Trophoblast cell (in vitro differentiated cells and primary cell): ENCODE measurements around the gene MMP20.
A peak's percentile ranks its signal among the peaks of the same experiment; 100 is the strongest.

Experiments
- DNase-seq, 2 donors: peaks; one replicate each; pipeline ENCODE4 v3.0.0-alpha.2; 2016
- H2AFZ ChIP-seq: 2 replicates; pipeline ENCODE4 v1.6.1; 2013; ENCODE audit warnings: low read length, moderate library complexity, mild to moderate bottlenecking; ENCODE audit not compliant: insufficient read depth, poor library complexity
- H2AK5ac ChIP-seq: 2 replicates; pipeline ENCODE4 v1.6.1; 2013; ENCODE audit warnings: mild to moderate bottlenecking, low read length
- H2BK120ac ChIP-seq: 2 replicates; pipeline ENCODE4 v1.6.1; 2013; ENCODE audit warnings: low read length, mild to moderate bottlenecking, moderate library complexity; ENCODE audit not compliant: insufficient read depth, poor library complexity
- H2BK12ac ChIP-seq: 2 replicates; pipeline ENCODE4 v1.6.1; 2013; ENCODE audit warnings: mild to moderate bottlenecking, low read length, moderate library complexity
- H2BK5ac ChIP-seq: 2 replicates; pipeline ENCODE4 v1.6.1; 2013; ENCODE audit warnings: low read length, low read depth, moderate library complexity, mild to moderate bottlenecking; ENCODE audit not compliant: poor library complexity
- H3K14ac ChIP-seq: 2 replicates; pipeline ENCODE4 v1.6.1; 2013; ENCODE audit warnings: mild to moderate bottlenecking, low read length
- H3K18ac ChIP-seq: 2 replicates; pipeline ENCODE4 v1.6.1; 2013; ENCODE audit warnings: mild to moderate bottlenecking, low read length
- H3K23ac ChIP-seq: 2 replicates; pipeline ENCODE4 v1.6.1; 2013; ENCODE audit warnings: low read length
- H3K27ac ChIP-seq: 2 replicates; pipeline ENCODE4 v1.5.1; 2013; ENCODE audit warnings: low read depth, mild to moderate bottlenecking, inconsistent platforms, low read length, moderate library complexity
- H3K27me3 ChIP-seq: 2 replicates; pipeline ENCODE4 v1.6.1; 2013; ENCODE audit warnings: inconsistent platforms, mild to moderate bottlenecking, low read length, moderate library complexity; ENCODE audit not compliant: insufficient read depth
- H3K36me3 ChIP-seq, 2 experiments: 1 replicate in 1 of 2; 2 replicates in 1 of 2; pipeline ENCODE4 v1.6.1; 2013; ENCODE audit warnings: low read length in 2 of 2, mild to moderate bottlenecking in 2 of 2, moderate library complexity in 1 of 2; ENCODE audit not compliant: insufficient read depth in 2 of 2, control insufficient read depth in 1 of 2
- H3K4ac ChIP-seq: 2 replicates; pipeline ENCODE4 v1.6.1; 2013; ENCODE audit warnings: low read depth, mild to moderate bottlenecking, low read length, moderate library complexity
- H3K4me1 ChIP-seq, 2 experiments: 1 replicate in 1 of 2; 2 replicates in 1 of 2; pipeline ENCODE4 v1.6.1; 2013; ENCODE audit warnings: low read length in 2 of 2, mild to moderate bottlenecking in 2 of 2, moderate library complexity in 1 of 2; ENCODE audit not compliant: insufficient read depth in 2 of 2, control insufficient read depth in 1 of 2
- H3K4me2 ChIP-seq: 2 replicates; pipeline ENCODE4 v1.6.1; 2013; ENCODE audit warnings: inconsistent platforms, mild to moderate bottlenecking, low read length, moderate library complexity
- H3K4me3 ChIP-seq: 2 replicates; pipeline ENCODE4 v1.5.1; 2013; ENCODE audit warnings: mild to moderate bottlenecking, low read depth, low read length, inconsistent platforms
- H3K79me1 ChIP-seq: one replicate; pipeline ENCODE4 v1.6.1; 2013; ENCODE audit warnings: low read length
- H3K79me2 ChIP-seq: 2 replicates; pipeline ENCODE4 v1.6.1; 2013; ENCODE audit warnings: low read length, mild to moderate bottlenecking; ENCODE audit not compliant: control insufficient read depth, insufficient read depth, poor library complexity
- H3K9ac ChIP-seq: 2 replicates; pipeline ENCODE4 v1.6.1; 2013; ENCODE audit warnings: mild to moderate bottlenecking, low read length
- H3K9me3 ChIP-seq: 2 replicates; pipeline ENCODE4 v1.6.1; 2013; ENCODE audit warnings: low read depth, mild to moderate bottlenecking, control low read depth, inconsistent platforms, low read length; ENCODE audit not compliant: insufficient read depth
- H4K12ac ChIP-seq: 2 replicates; pipeline ENCODE4 v1.6.1; 2013; ENCODE audit warnings: low read depth, mild to moderate bottlenecking, low read length, moderate library complexity
- H4K8ac ChIP-seq: 2 replicates; pipeline ENCODE4 v1.6.1; 2013; ENCODE audit warnings: low read depth, mild to moderate bottlenecking, low read length, moderate library complexity
- H4K91ac ChIP-seq: one replicate; pipeline ENCODE4 v1.6.1; 2013; ENCODE audit warnings: low read depth, mild to moderate bottlenecking, low read length, moderate library complexity
- WGBS: extraction: QIAGEN DNeasy Blood & Tissue Kit; methylation state at CpG from one replicate; pipeline ENCODE4 v1.1.7; 2013; ENCODE audit warnings: missing lambda C conversion rate; ENCODE audit not compliant: insufficient read length, insufficient coverage; ENCODE audit errors: extremely low coverage; 5-methylcytosine and 5-hydroxymethylcytosine counted together

Gene MMP20

DNA sequence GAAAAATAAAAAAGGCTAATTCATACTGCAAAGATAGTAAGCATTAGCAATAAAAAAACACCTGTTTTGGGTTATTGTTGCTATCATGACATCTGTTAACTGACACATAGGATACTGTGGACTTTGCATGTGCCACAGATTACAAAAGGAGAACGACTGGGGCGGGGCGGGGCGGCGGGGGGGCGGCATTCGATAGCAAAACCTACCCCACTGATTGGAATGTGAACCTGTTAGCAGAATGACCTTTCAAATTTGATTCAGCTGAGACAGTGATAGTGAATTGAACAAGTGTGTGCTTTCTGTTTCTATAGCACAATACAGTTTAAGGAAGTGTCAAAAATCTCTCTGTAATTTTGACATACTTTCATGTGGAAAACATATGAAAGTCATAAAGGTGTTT lies 14.9 kb downstream of the MMP20 start:
- H2BK5ac ChIP-seq: no peak overlapping the region
- WGBS: no CpG with 5 or more reads among the region's 7 CpGs

DNA sequence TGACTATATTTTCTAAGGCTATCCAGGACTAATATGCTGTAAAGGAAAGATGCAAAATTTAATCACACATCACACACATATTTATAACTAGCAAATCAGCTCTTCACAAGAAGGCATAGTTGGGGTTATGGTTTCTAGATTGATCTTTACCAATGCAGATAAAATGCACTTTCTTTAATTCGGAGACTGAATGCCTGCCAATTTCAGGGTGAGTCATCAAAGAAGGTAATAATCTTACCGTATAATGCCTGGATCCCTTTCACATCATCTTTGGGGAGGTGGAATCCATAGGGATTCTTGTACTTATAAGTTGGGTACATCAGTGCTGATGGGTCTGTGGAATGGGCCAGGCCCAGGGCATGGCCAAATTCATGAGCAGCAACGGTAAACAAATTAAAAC lies 16.4 kb downstream of the MMP20 start:
- Histone ChIP-seq H3K4ac (no peak overlapping the region), H3K4me2 (no peak overlapping the region), H2AFZ (no peak overlapping the region), H2BK5ac (no peak overlapping the region), H3K14ac (no peak overlapping the region), H2BK12ac (no peak overlapping the region), H3K79me1 (peaks cover 2% of the 10 kb centered on the region), H3K9ac (no peak overlapping the region), H3K4me1 (peaks cover 0 to 5% of the 10 kb centered on the region in 2 experiments), H3K27me3 (no peaks in the 10 kb centered on the region), H3K9me3 (no peaks in the 10 kb centered on the region), H3K4me3 (no peak overlapping the region), H4K12ac (no peak overlapping the region), H2BK120ac (no peak overlapping the region), H3K36me3 (no peaks in the 10 kb centered on the region), H2AK5ac (no peak overlapping the region), H4K8ac (no peak overlapping the region), H3K18ac (no peak overlapping the region), H3K27ac (no peak overlapping the region), H3K79me2 (no peaks in the 10 kb centered on the region), H3K23ac (no peak overlapping the region), H4K91ac (no peak overlapping the region)
- DNase-seq: no peak
- no CpG with 5 or more reads among the region's 3 CpGs for WGBS

More for the DNA sequence above, 14.9 kb downstream of the MMP20 start:
- H3K27ac ChIP-seq: no peak overlapping the region
- H3K14ac ChIP-seq: no peak overlapping the region
- no peak overlapping the region for H4K8ac ChIP-seq
- H3K4me1 ChIP-seq: no peaks in the 10 kb centered on the region
- no peak overlapping the region for H3K4me2 ChIP-seq
- H2BK12ac ChIP-seq: no peak overlapping the region
- H3K9me3 ChIP-seq: no peaks in the 10 kb centered on the region
- no peak overlapping the region for H3K23ac ChIP-seq
- H3K18ac ChIP-seq: no peak overlapping the region
- H2BK120ac ChIP-seq: no peak overlapping the region
- no peak overlapping the region for H4K91ac ChIP-seq
- H2AK5ac ChIP-seq: no peak overlapping the region
- no peak overlapping the region for H2AFZ ChIP-seq
- no peaks in the 10 kb centered on the region for H3K36me3 ChIP-seq
- H4K12ac ChIP-seq: no peak overlapping the region
- H3K4me3 ChIP-seq: no peak overlapping the region
- no peaks in the 10 kb centered on the region for H3K79me2 ChIP-seq
- DNase-seq: no peak
- H3K4ac ChIP-seq: no peak overlapping the region
- H3K9ac ChIP-seq: no peak overlapping the region
- H3K79me1 ChIP-seq: no peaks in the 10 kb centered on the region
- H3K27me3 ChIP-seq: no peaks in the 10 kb centered on the region

DNA sequence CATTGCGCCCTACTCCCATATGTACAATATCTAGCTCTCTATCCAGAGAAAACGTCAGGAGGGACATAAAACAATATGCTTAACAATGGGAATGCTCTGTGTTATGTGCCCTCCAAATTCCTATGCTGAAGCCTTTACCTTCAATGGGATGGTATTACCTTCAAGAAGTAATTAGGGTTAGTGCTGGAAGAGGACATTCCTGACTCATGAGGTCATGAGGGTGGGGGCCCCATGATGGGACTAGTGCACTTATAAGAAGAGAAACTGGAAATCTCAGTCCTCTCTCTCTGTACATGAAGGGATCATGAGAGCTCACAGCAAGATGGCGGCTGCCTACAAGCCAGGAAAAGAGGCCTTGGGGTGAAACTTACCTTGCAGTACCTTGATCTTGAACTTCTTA lies 20.3 kb downstream of the MMP20 start:
- H4K12ac ChIP-seq: no peak overlapping the region

DNA sequence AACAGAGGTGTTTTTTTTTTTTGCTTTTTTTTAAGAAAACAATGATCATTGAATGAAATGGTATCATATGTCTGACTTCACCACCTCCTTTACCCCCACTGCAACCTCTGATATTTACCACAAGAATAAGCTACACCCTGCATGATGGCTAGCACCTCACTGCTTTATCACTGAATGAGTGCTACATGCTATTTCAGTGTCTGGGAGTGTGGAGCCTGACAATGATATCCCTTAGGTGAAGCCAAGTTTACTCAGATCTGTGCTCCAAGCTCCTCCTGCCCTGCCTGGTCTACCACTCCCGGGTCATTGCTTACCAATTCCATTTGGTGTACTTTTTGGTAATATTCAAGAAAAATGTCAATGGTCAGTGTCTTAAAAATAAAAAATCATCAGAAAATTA lies 21.1 kb downstream of the MMP20 start:
- Histone ChIP-seq H3K4me3 (no peak overlapping the region), H2AK5ac (peak overlapping the region; percentile 72), H3K14ac (peak overlapping the region; percentile 53), H3K27me3 (no peaks in the 10 kb centered on the region), H3K9me3 (no peaks in the 10 kb centered on the region), H3K18ac (no peak overlapping the region), H3K4ac (no peak overlapping the region), H2BK120ac (peak overlapping the region; percentile 30), H2BK5ac (no peak overlapping the region), H3K79me1 (peaks cover 5% of the 10 kb centered on the region), H4K12ac (no peak overlapping the region), H3K4me1 (peaks cover 0 to 15% of the 10 kb centered on the region in 2 experiments), H2BK12ac (peak overlapping the region; percentile 79), H2AFZ (no peak overlapping the region), H3K4me2 (no peak overlapping the region), H3K9ac (no peak overlapping the region), H3K79me2 (no peaks in the 10 kb centered on the region), H3K23ac (no peak overlapping the region), H3K36me3 (no peaks in the 10 kb centered on the region), H4K91ac (peak overlapping the region; percentile 51), H4K8ac (no peak overlapping the region), H3K27ac (no peak overlapping the region)
- no peak for DNase-seq
- no CpG with 5 or more reads among the region's 1 CpG for WGBS

More for the DNA sequence above, 20.3 kb downstream of the MMP20 start:
- H3K4me2 ChIP-seq: no peak overlapping the region
- no peak overlapping the region for H3K14ac ChIP-seq
- H3K4me1 ChIP-seq: peaks cover 0 to 13% of the 10 kb centered on the region in 2 experiments
- H3K79me1 ChIP-seq: peaks cover 5% of the 10 kb centered on the region
- H3K18ac ChIP-seq: no peak overlapping the region
- DNase-seq: no peak
- H3K27ac ChIP-seq: no peak overlapping the region
- H3K4me3 ChIP-seq: no peak overlapping the region
- H3K79me2 ChIP-seq: no peaks in the 10 kb centered on the region
- H3K36me3 ChIP-seq: no peaks in the 10 kb centered on the region
- no peak overlapping the region for H3K4ac ChIP-seq
- H2BK5ac ChIP-seq: no peak overlapping the region
- no peak overlapping the region for H3K23ac ChIP-seq
- H3K9me3 ChIP-seq: no peaks in the 10 kb centered on the region
- no peak overlapping the region for H2BK120ac ChIP-seq
- no peak overlapping the region for H2AFZ ChIP-seq
- WGBS: no CpG with 5 or more reads among the region's 3 CpGs
- H3K9ac ChIP-seq: no peak overlapping the region
- H4K8ac ChIP-seq: no peak overlapping the region
- no peak overlapping the region for H2BK12ac ChIP-seq
- H4K91ac ChIP-seq: no peak overlapping the region
- H3K27me3 ChIP-seq: no peaks in the 10 kb centered on the region
- no peak overlapping the region for H2AK5ac ChIP-seq
